ENCODE measurements around the gene NLRC3.

Gene NLRC3

GRCh38 chr16:3525951-3526350 is 51.3 kb downstream of the NLRC3 start:
- no peak overlapping the region for H3K23ac ChIP-seq (ENCODE audit: low read length in 2 of 2)

GRCh38 chr16:3523281-3523680 is 53.9 kb downstream of the NLRC3 start:
- H4K8ac ChIP-seq (ENCODE audit: low read length): no peak overlapping the region
- peaks cover 3% of the 10 kb centered on the region for H3K79me1 ChIP-seq (replicated peaks; ENCODE audit: low read length, poor library complexity, severe bottlenecking)
- H2AFZ ChIP-seq (ENCODE audit: low read depth, low read length): no peak overlapping the region
- no peak overlapping the region for H3K9ac ChIP-seq (ENCODE audit: low read length)
- DNase-seq: no peak
- H3K27me3 ChIP-seq (ENCODE audit: control insufficient read depth in 1 of 2, insufficient read depth in 1 of 2, low read length in 2 of 2): no peaks in the 10 kb centered on the region
- no peak overlapping the region for H2BK120ac ChIP-seq (ENCODE audit: low read depth, low read length)
- H3K36me3 ChIP-seq (ENCODE audit: control insufficient read depth in 1 of 2, insufficient read depth in 2 of 2, low read depth in 1 of 2, low read length in 2 of 2): peaks cover 39 to 73% of the 10 kb centered on the region in 2 experiments
- H2BK12ac ChIP-seq (ENCODE audit: low read length in 2 of 2): no peak overlapping the region
- H3K14ac ChIP-seq (ENCODE audit: low read length in 2 of 2): no peak overlapping the region
- H2BK15ac ChIP-seq (ENCODE audit: low read depth, poor library complexity, severe bottlenecking): no peak overlapping the region
- H3K4ac ChIP-seq (ENCODE audit: low read depth in 1 of 2, low read length in 2 of 2): no peak overlapping the region
- no peaks in the 10 kb centered on the region for H3K9me3 ChIP-seq (ENCODE audit: control insufficient read depth, low read length)
- no peak overlapping the region for H3K4me3 ChIP-seq (ENCODE audit: insufficient read depth in 1 of 2, low read depth in 1 of 2, low read length in 2 of 2)
- no peak overlapping the region for H2AK5ac ChIP-seq (ENCODE audit: low read length, severe bottlenecking)
- 100% methylated on average over 3 of the region's 3 CpGs for WGBS
- peaks cover 2% of the 10 kb centered on the region for H3K4me1 ChIP-seq (ENCODE audit: control insufficient read depth, insufficient read depth, low read depth, low read length)
- no peak overlapping the region for H2BK5ac ChIP-seq (ENCODE audit: low read depth, low read length, poor library complexity, severe bottlenecking)
- no peak overlapping the region for H3K27ac ChIP-seq (ENCODE audit: low read length, poor library complexity, severe bottlenecking)
- no peak overlapping the region for H3K23ac ChIP-seq (ENCODE audit: low read length in 2 of 2)
- H3K18ac ChIP-seq (ENCODE audit: low read depth in 1 of 2, low read length in 2 of 2): no peak overlapping the region
- no peak overlapping the region for H4K91ac ChIP-seq (ENCODE audit: low read length)
- H3K4me2 ChIP-seq (ENCODE audit: low read length, poor library complexity, severe bottlenecking): no peak overlapping the region

More at GRCh38 chr16:3525951-3526350, 51.3 kb downstream of the NLRC3 start:
- H3K4ac ChIP-seq (ENCODE audit: low read depth in 1 of 2, low read length in 2 of 2): no peak overlapping the region
- H3K9ac ChIP-seq (ENCODE audit: low read length): no peak overlapping the region
- H2AFZ ChIP-seq (ENCODE audit: low read depth, low read length): no peak overlapping the region
- H2BK12ac ChIP-seq (ENCODE audit: low read length in 2 of 2): no peak overlapping the region
- no peak overlapping the region for H2BK5ac ChIP-seq (ENCODE audit: low read depth, low read length, poor library complexity, severe bottlenecking)
- no peaks in the 10 kb centered on the region for H3K27me3 ChIP-seq (ENCODE audit: control insufficient read depth in 1 of 2, insufficient read depth in 1 of 2, low read length in 2 of 2)
- no peak overlapping the region for H3K4me2 ChIP-seq (ENCODE audit: low read length, poor library complexity, severe bottlenecking)
- H3K9me3 ChIP-seq (ENCODE audit: control insufficient read depth, low read length): no peaks in the 10 kb centered on the region
- H4K8ac ChIP-seq (ENCODE audit: low read length): no peak overlapping the region
- H3K27ac ChIP-seq (ENCODE audit: low read length, poor library complexity, severe bottlenecking): no peak overlapping the region
- peaks cover 37 to 69% of the 10 kb centered on the region in 2 experiments for H3K36me3 ChIP-seq (ENCODE audit: control insufficient read depth in 1 of 2, insufficient read depth in 2 of 2, low read depth in 1 of 2, low read length in 2 of 2)
- no peak overlapping the region for H2AK5ac ChIP-seq (ENCODE audit: low read length, severe bottlenecking)
- no peak overlapping the region for H2BK120ac ChIP-seq (ENCODE audit: low read depth, low read length)
- H4K91ac ChIP-seq (ENCODE audit: low read length): no peak overlapping the region
- no peak overlapping the region for H3K18ac ChIP-seq (ENCODE audit: low read depth in 1 of 2, low read length in 2 of 2)
- peaks cover 2% of the 10 kb centered on the region for H3K79me1 ChIP-seq (replicated peaks; ENCODE audit: low read length, poor library complexity, severe bottlenecking)
- no peaks in the 10 kb centered on the region for H3K4me1 ChIP-seq (ENCODE audit: control insufficient read depth, insufficient read depth, low read depth, low read length)
- H3K14ac ChIP-seq (ENCODE audit: low read length in 2 of 2): no peak overlapping the region
- WGBS: 91% methylated on average over 5 of the region's 5 CpGs
- no peak overlapping the region for H2BK15ac ChIP-seq (ENCODE audit: low read depth, poor library complexity, severe bottlenecking)
- DNase-seq: no peak
- no peak overlapping the region for H3K4me3 ChIP-seq (ENCODE audit: insufficient read depth in 1 of 2, low read depth in 1 of 2, low read length in 2 of 2)

DNA sequence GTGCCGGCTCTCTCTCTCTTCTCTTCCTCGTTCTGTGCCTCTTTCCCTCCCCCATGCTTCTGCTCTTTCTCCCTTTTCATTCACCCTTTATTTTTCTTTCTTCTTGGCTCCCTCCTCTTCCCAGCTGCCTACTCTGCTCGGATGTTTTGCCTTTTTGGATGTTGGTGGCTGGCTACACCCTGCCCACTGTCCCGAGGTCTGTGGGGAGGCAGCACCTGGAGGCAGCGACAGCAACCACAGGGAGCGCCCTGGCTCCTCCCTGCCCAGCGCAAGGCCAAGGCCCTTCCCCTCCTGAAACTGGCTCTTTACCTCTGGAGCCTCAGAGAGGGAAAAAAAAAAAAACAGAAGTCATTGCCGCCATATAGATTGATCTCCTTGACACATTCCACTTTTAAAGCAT is 56.4 kb downstream of the NLRC3 start:
- no peak overlapping the region for H2BK12ac ChIP-seq (ENCODE audit: low read length in 2 of 2)
- peaks cover 1% of the 10 kb centered on the region for H3K79me1 ChIP-seq (replicated peaks; ENCODE audit: low read length, poor library complexity, severe bottlenecking)
- H3K4me1 ChIP-seq (ENCODE audit: control insufficient read depth, insufficient read depth, low read depth, low read length): peaks cover 2% of the 10 kb centered on the region
- H3K4me3 ChIP-seq (ENCODE audit: insufficient read depth in 1 of 2, low read depth in 1 of 2, low read length in 2 of 2): no peak overlapping the region
- H3K4ac ChIP-seq (ENCODE audit: low read depth in 1 of 2, low read length in 2 of 2): no peak overlapping the region
- H2BK5ac ChIP-seq (ENCODE audit: low read depth, low read length, poor library complexity, severe bottlenecking): no peak overlapping the region
- no peak overlapping the region for H3K18ac ChIP-seq (ENCODE audit: low read depth in 1 of 2, low read length in 2 of 2)
- H3K9ac ChIP-seq (ENCODE audit: low read length): no peak overlapping the region
- H3K27ac ChIP-seq (ENCODE audit: low read length, poor library complexity, severe bottlenecking): no peak overlapping the region
- no peak overlapping the region for H3K14ac ChIP-seq (ENCODE audit: low read length in 2 of 2)
- H3K23ac ChIP-seq (ENCODE audit: low read length in 2 of 2): no peak overlapping the region
- peaks cover 37 to 76% of the 10 kb centered on the region in 2 experiments for H3K36me3 ChIP-seq (ENCODE audit: control insufficient read depth in 1 of 2, insufficient read depth in 2 of 2, low read depth in 1 of 2, low read length in 2 of 2)
- no peak overlapping the region for H2BK120ac ChIP-seq (ENCODE audit: low read depth, low read length)
- H3K27me3 ChIP-seq (ENCODE audit: control insufficient read depth in 1 of 2, insufficient read depth in 1 of 2, low read length in 2 of 2): no peaks in the 10 kb centered on the region
- no peak for DNase-seq
- H3K4me2 ChIP-seq (ENCODE audit: low read length, poor library complexity, severe bottlenecking): no peak overlapping the region
- H4K91ac ChIP-seq (ENCODE audit: low read length): no peak overlapping the region
- no peak overlapping the region for H4K8ac ChIP-seq (ENCODE audit: low read length)
- H2BK15ac ChIP-seq (ENCODE audit: low read depth, poor library complexity, severe bottlenecking): no peak overlapping the region
- 66% methylated on average over 7 of the region's 8 CpGs for WGBS
- no peaks in the 10 kb centered on the region for H3K9me3 ChIP-seq (ENCODE audit: control insufficient read depth, low read length)
- no peak overlapping the region for H2AFZ ChIP-seq (ENCODE audit: low read depth, low read length)
- H2AK5ac ChIP-seq (ENCODE audit: low read length, severe bottlenecking): no peak overlapping the region

GRCh38 chr16:3520413-3520812 is 56.8 kb downstream of the NLRC3 start:
- H3K23ac ChIP-seq (ENCODE audit: low read length in 2 of 2): no peak overlapping the region
- H2AK5ac ChIP-seq (ENCODE audit: low read length, severe bottlenecking): no peak overlapping the region
- no peak overlapping the region for H3K4me3 ChIP-seq (ENCODE audit: insufficient read depth in 1 of 2, low read depth in 1 of 2, low read length in 2 of 2)
- WGBS: 45% methylated on average over 4 of the region's 4 CpGs
- H2BK12ac ChIP-seq (ENCODE audit: low read length in 2 of 2): no peak overlapping the region
- no peak overlapping the region for H4K8ac ChIP-seq (ENCODE audit: low read length)
- no peak overlapping the region for H3K14ac ChIP-seq (ENCODE audit: low read length in 2 of 2)
- H3K36me3 ChIP-seq (ENCODE audit: control insufficient read depth in 1 of 2, insufficient read depth in 2 of 2, low read depth in 1 of 2, low read length in 2 of 2): peaks cover 37 to 78% of the 10 kb centered on the region in 2 experiments
- no peak overlapping the region for H2BK5ac ChIP-seq (ENCODE audit: low read depth, low read length, poor library complexity, severe bottlenecking)
- no peaks in the 10 kb centered on the region for H3K9me3 ChIP-seq (ENCODE audit: control insufficient read depth, low read length)
- H2BK120ac ChIP-seq (ENCODE audit: low read depth, low read length): no peak overlapping the region
- peak; percentile 40 for DNase-seq
- no peak overlapping the region for H3K9ac ChIP-seq (ENCODE audit: low read length)
- H3K79me1 ChIP-seq (replicated peaks; ENCODE audit: low read length, poor library complexity, severe bottlenecking): peaks cover 1% of the 10 kb centered on the region
- H3K4ac ChIP-seq (ENCODE audit: low read depth in 1 of 2, low read length in 2 of 2): no peak overlapping the region
- no peaks in the 10 kb centered on the region for H3K27me3 ChIP-seq (ENCODE audit: control insufficient read depth in 1 of 2, insufficient read depth in 1 of 2, low read length in 2 of 2)
- H3K4me2 ChIP-seq (ENCODE audit: low read length, poor library complexity, severe bottlenecking): no peak overlapping the region
- H2AFZ ChIP-seq (ENCODE audit: low read depth, low read length): no peak overlapping the region
- peaks cover 2% of the 10 kb centered on the region for H3K4me1 ChIP-seq (ENCODE audit: control insufficient read depth, insufficient read depth, low read depth, low read length)
- H2BK15ac ChIP-seq (ENCODE audit: low read depth, poor library complexity, severe bottlenecking): no peak overlapping the region
- no peak overlapping the region for H3K18ac ChIP-seq (ENCODE audit: low read depth in 1 of 2, low read length in 2 of 2)
- no peak overlapping the region for H3K27ac ChIP-seq (ENCODE audit: low read length, poor library complexity, severe bottlenecking)
- H4K91ac ChIP-seq (ENCODE audit: low read length): no peak overlapping the region

Measured in mesenchymal stem cell (in vitro differentiated cells and primary cell).